ENCODE results near the gene NCAPG2.

Gene NCAPG2

DNA sequence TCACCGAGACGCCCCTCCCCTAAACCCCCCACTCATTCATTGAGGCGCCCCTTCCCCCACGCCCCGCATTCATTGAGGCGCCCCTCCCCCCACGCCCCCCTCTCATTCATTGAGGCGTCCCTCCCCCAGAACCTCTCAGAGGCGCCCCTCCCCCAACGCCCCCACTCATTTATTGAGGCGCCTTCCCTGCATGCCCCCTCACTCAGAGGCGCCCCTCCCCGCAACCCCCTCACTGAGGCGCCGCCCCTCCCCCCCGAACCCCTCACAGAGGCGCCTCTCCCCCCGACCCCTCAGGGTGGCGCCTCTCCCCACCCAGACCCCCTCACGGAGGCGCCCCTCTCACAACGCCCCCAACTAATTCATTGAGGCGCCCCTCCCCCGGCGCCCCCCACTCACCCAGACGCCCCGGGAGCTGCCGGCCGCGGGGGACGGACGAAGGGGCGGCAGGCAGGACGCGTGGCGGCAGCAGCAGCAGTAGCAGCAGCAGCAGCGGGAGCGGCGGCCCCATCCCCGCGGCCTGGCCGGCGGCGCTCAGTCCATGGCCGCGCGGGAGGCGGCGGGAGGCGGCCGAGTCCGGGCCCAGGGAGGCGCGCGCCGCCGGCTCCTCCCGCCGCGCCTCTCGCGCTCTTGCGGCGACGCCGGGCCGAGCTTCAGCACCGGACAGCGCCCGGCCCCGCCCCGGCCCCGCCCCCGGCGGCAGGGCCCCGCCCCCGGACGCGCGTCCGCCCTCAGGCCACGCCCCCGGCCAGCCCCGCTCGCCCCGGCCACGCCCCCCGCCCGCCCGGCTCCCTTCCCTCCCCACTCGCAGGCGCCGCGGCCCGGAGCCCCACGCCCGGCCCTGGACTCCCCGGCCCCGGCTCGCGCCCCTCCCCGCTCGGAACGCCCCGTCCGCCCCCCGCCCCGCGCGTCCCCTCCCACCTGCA is 117.2 kb downstream of the NCAPG2 start, which contains the start of gene PTPRN2:
PTPRN2 (minus strand) TSS at position 662 of the 923 bp plus-strand sequence.
- peak; percentile 2 for DNase-seq (ENCODE audit: low read depth)
- in situ Hi-C loops (cut with HindIII; ENCODE audit: low sequenced_read_pairs): no loop called here
- no peak for TF ChIP-seq CTCF (IDR thresholded peaks at IDR 0.05; ENCODE audit: low read depth, low read length, missing control alignments)
- H3K4me3 ChIP-seq (ENCODE audit: low read depth, low read length): peak within 1 kb of the TSS; percentile 42

DNA sequence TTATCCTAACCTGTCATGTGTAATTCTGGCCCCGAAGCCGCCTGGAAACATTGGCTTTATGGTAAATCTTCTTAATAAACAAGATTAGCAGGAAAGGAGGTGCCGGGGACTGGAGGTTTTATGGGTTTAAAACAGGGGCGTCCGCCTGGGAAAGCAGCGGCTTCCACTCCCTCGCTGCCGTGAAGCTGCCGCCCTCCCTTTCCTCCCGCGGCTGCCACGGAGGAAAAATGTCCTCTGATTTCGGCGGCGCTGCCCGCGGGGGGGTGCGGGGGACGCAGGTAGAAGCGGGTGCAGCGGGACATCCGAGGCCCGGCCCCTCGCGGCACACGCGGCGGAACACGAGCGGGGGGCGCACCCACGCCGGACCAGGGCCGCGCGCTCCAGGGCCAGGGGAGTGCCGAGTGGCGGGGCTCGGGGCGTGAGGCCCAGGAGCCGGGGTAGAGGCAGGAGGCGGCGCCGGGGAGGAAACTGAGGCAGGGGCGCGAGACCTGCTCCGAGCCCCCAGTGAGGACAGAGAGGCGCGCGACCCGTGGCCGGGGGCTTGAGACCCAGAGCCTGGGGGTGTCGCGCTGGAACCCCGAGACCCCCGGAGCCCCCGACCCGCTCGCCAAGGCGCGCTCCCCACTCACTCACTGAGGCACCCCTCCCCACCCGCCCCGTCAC is 118.0 kb downstream of the NCAPG2 start:
- no peak for DNase-seq (ENCODE audit: low read depth)
- in situ Hi-C loops (cut with HindIII; ENCODE audit: low sequenced_read_pairs): no loop called here
- peak overlapping the region; percentile 7 for H3K4me3 ChIP-seq (ENCODE audit: low read depth, low read length)
- no peak for TF ChIP-seq CTCF (IDR thresholded peaks at IDR 0.05; ENCODE audit: low read depth, low read length, missing control alignments)

DNA sequence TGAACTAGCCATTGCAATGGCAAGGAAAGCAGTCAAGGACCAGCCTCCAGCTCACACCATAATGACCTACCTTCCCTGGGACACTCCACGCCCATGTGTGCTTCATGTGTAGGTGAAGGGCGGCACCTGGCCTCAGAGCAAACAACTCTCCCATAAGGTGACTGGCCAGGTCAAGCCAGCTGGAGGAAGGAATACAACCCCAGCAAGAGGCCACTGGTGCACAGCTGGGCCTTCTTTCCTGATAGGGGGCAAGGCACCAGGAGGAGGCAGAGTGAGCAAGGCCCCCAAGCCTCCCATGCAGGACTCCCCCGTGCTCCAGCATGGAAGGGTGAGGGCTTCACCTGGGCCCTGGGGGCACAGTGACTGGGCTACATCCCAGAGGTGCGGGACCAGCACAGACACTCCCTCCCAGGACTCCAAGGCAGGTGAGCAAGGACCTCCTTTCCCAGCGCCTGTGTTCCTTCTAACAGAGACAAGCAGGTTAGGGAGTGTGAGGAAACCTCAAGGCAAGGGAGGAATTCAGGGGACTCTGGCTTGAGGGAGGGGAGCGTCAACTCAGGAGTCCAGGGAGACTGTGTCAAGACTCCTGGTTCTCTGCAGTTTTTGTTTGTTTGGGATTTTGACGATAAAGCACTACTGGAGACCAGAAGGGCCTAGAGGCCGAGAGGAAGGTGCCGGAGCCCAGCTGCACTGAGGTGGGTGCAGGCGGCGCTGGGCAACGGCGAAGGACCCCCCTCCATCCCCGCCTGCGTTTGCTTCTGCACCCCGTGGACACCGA is 118.7 kb downstream of the NCAPG2 start:
- H3K4me3 ChIP-seq (ENCODE audit: low read depth, low read length): no peak overlapping the region
- in situ Hi-C loops (cut with HindIII; ENCODE audit: low sequenced_read_pairs): no loop called here
- TF ChIP-seq CTCF (IDR thresholded peaks at IDR 0.05; ENCODE audit: low read depth, low read length, missing control alignments): no peak
- no peak for DNase-seq (ENCODE audit: low read depth)

DNA sequence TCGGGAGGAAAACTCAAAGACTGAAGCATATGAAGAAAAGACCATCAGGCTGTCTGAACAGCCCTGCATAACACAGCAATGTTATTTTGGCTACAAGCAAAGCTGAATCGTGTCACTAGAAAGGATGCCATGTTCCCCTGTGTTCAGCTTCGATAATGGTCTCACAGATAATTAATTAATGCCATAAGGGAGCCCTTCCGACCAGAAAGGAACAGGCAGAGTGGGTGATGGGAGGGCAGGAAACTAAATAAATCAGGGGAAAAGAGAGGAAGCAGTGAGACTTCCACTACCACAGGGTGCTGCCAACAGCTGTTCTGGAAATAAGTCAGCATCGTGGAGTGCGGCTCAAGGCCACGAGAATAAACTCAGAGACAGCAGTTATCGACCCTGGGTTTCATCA is 120.2 kb downstream of the NCAPG2 start:
- in situ Hi-C loops (cut with HindIII; ENCODE audit: low sequenced_read_pairs): no loop called here
- no peak for DNase-seq (ENCODE audit: low read depth)
- H3K4me3 ChIP-seq (ENCODE audit: low read depth, low read length): no peak overlapping the region
- TF ChIP-seq CTCF (IDR thresholded peaks at IDR 0.05; ENCODE audit: low read depth, low read length, missing control alignments): no peak

- in situ Hi-C loops (cut with HindIII; ENCODE audit: low sequenced_read_pairs): no loop called here
- no peak for DNase-seq (ENCODE audit: low read depth)
- TF ChIP-seq CTCF (IDR thresholded peaks at IDR 0.05; ENCODE audit: low read depth, low read length, missing control alignments): no peak
- H3K4me3 ChIP-seq (ENCODE audit: low read depth, low read length): no peak overlapping the region
Observed at GRCh38 chr7:158583810-158584209, 120.8 kb downstream of the NCAPG2 start.

DNA sequence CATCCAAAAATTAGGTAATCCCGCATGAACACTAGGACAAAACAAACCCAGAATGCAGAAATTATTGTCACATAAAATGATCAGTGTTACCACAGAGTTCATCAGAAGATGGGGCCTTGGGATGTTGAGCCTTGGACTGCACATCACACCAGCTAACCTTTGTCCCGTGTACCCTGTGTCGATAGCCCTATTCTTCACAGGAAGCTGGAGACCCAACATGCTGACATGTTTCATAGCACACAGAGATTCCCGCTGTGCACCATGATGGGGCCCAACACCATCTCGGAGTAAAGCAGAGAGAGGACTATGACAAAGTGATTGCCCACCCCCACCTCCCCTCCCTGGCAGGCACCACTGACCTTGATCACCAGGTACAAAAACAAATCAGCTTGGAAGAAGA is 121.5 kb downstream of the NCAPG2 start:
- no peak for DNase-seq (ENCODE audit: low read depth)
- in situ Hi-C loops (cut with HindIII; ENCODE audit: low sequenced_read_pairs): no loop called here
- TF ChIP-seq CTCF (IDR thresholded peaks at IDR 0.05; ENCODE audit: low read depth, low read length, missing control alignments): no peak

More for the DNA sequence above, 121.5 kb downstream of the NCAPG2 start:
- no peak overlapping the region for H3K4me3 ChIP-seq (ENCODE audit: low read depth, low read length)

All from astrocyte of the cerebellum (primary cell).